CD4-positive, alpha-beta T cell treated with Interleukin-21 for 1 hour (primary cell): Measurements from ENCODE around the gene ZNF722.
"Not testable (repeated sequence)": the region's sequence is repeated elsewhere in the genome, so short reads cannot be mapped to it uniquely, and the experiment has no call there.

Source experiments
- DNase-seq: peaks from one replicate; pipeline ENCODE4 v3.0.0-alpha.2; 2020

ZNF722 gene

GRCh38 chr7:63998549-63998948, at the start of gene ZNF722:
Gene ZNF722, plus strand, starts transcription at chr7:63998849. Its CDS starts 113 bp downstream, at chr7:63998962.
- DNase-seq: no peak

- DNase-seq: no peak
Measured at GRCh38 chr7:63953181-63953580, 45.5 kb upstream of the ZNF722 start.

GRCh38 chr7:63968629-63969028, 30.0 kb upstream of the ZNF722 start:
- no peak for DNase-seq

- not testable (repeated sequence) for DNase-seq
Measured at GRCh38 chr7:64015496-64015895, 16.8 kb downstream of the ZNF722 start.

GRCh38 chr7:64035388-64035787, 36.7 kb downstream of the ZNF722 start:
- DNase-seq: no peak

- no peak for DNase-seq
Measured at GRCh38 chr7:64037095-64037494, 38.4 kb downstream of the ZNF722 start.

- peak; percentile 13 for DNase-seq
Measured at GRCh38 chr7:64045301-64046040, 46.8 kb downstream of the ZNF722 start, which contains the start of gene ZNF727. Gene ZNF727, plus strand, starts transcription at chr7:64045434. Its CDS starts 188 bp downstream, at chr7:64045622.

- no peak for DNase-seq
Measured at GRCh38 chr7:64046041-64046389, 47.4 kb downstream of the ZNF722 start.
